HG02885 (cell line): ENCODE data around the gene MCCC2.
"Not testable (repeated sequence)": the region's sequence is repeated elsewhere in the genome, so short reads cannot be mapped to it uniquely, and the experiment has no call there.

Experiments
- ATAC-seq: cut with Tn5 transposase; IDR thresholded peaks from one replicate; pipeline ENCODE4 v1.9.1; 2021; ENCODE audit warnings: mild to moderate bottlenecking; ENCODE audit not compliant: unreplicated experiment, poor library complexity

Gene MCCC2

DNA sequence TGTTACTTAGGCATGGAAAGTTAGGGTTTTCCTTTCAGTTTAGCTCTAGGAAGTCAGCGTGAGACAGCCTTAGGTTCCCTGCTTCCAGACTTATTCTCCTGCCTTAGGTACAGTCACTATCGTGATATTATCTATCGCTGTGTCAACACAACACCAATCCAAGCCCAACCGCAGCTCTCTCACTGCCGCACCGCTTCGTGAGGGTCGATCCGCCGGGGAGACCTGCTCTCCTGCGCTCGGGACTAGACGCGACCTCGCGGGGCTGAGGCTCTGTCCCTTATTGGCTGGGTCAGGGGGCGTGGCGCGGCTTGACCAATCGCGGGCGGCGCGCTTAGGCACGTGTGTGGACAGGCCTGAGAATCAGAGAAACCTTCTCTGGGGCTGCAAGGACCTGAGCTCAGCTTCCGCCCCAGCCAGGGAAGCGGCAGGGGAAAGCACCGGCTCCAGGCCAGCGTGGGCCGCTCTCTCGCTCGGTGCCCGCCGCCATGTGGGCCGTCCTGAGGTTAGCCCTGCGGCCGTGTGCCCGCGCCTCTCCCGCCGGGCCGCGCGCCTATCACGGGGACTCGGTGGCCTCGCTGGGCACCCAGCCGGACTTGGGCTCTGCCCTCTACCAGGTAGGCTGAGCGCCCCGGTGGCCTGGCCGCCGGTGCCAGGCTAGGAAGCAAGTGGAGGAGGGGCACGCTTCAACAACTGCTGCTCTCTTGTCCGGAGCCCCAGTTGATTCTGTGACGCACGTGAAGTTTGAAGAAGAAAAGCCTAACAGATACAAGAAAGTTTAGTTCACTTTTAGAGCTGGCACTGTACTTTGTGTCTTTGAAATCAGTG is at the start of gene MCCC2:
Gene MCCC2, plus strand, starts transcription at position 400 of the 825 bp plus-strand sequence. Its CDS starts 86 bp downstream, at position 486.
- peak; percentile 97 for ATAC-seq

DNA sequence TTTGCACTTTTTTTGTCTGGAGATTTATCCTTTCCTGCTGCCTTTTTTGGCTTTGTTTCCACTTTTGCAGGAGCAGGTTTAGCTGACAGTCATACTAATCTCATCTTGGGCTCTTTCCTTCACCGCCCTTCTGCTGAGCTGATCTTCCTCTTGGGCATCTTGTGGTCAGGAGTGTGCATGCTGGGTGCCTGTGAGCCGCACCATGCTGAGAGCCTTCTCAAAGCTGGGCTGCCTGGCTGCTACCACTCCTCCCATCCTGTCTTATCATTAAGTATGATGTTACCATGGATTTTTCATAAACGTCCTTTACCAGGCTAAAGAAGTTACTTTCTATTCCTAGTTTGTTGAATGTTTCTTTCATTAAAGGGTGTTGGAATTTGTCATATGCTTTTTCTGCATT is 49.5 kb upstream of the MCCC2 start:
- no peak for ATAC-seq

DNA sequence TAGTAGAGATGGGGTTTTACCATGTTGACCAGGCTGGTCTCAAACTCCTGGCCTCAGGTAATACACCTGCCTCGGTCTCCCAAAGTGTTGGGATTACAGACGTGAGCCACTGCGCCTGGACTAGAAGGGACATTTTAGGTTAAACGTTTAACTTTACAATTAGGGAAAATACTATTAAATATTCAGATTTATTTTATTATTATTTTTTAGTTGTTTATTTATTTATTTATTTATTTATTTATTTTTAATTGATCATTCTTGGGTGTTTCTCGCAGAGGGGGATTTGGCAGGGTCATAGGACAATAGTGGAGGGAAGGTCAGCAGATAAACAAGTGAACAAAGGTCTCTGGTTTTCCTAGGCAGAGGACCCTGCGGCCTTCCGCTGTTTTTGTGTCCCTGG is 36.3 kb upstream of the MCCC2 start:
- ATAC-seq: not testable (repeated sequence)

DNA sequence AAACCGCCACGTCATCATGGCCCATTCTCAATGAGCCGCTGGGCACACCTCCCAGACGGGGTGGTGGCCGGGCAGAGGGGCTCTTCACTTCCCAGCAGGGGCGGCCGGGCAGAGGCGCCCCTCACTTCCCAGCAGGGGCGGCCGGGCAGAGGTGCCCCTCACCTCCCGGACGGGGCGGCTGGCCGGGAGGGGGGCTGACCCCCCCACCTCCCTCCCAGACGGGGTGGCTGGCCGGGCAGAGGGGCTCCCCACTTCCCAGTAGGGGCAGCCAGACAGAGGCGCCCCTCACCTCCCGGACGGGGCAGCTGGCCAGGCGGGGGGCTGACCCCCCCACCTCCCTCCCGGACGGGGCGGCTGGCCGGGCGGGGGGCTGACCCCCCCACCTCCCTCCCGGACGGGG is 35.6 kb upstream of the MCCC2 start:
- ATAC-seq: not testable (repeated sequence)

DNA sequence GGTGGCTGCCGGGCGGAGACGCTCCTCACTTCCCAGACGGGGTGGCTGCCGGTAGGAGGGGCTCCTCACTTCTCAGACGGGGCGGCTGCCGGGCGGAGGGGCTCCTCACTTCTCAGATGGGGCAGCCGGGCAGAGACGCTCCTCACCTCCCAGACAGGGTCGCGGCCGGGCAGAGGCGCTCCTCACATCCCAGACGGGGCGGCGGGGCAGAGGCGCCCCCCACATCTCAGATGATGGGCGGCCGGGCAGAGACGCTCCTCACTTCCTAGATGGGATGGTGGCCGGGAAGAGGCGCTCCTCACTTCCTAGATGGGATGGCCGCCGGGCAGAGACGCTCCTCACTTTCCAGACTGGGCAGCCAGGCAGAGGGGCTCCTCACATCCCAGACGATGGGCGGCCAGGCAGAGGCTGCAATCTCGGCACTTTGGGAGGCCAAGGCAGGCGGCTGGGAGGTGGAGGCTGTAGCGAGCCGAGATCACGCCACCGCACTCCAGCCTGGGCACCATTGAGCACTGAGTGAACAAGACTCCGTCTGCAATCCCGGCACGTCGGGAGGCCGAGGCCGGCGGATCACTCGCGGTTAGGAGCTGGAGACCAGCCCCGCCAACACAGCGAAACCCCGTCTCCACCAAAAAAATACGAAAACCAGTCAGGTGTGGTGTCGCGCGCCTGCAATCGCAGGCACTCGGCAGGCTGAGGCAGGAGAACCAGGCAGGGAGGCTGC is 35.0 kb upstream of the MCCC2 start:
- ATAC-seq: not testable (repeated sequence)

DNA sequence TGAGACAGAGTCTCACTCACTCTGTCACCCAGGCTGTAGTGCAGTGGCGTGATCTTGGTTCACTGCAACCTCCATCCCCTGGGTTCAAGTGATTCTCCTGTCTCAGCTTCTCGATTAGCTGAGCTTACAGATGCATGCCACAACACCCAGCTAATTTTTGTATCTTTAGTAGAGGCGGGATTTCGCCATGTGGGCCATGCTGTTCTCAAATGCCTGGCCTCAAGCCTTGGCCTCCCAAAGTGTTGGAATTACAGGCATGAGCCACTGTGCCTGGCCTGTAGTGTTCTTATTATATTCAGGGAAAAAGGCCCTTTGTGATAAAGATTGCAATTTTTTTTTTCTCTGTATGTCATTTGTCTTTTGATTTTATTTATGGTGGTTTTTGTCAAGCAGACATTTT is 24.0 kb upstream of the MCCC2 start:
- ATAC-seq: no peak

DNA sequence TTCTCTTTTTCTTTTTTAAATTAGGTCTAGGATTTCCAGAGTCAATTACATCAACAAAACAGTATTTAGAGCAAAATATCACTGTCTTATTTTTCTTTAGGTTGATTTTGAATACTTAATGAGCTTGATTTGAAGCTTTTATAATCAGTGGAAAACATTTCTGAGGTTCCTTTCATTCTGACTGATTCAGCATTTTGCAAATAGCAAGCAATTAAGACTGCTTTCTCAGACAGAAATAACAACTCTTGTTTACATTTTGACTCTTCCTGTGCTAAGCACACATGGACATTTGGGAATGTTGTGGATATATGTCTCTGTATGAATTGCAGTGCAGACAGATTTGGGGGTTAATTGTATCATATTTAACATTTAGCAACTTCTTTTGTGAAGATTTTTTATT is 22.2 kb upstream of the MCCC2 start:
- ATAC-seq: no peak

DNA sequence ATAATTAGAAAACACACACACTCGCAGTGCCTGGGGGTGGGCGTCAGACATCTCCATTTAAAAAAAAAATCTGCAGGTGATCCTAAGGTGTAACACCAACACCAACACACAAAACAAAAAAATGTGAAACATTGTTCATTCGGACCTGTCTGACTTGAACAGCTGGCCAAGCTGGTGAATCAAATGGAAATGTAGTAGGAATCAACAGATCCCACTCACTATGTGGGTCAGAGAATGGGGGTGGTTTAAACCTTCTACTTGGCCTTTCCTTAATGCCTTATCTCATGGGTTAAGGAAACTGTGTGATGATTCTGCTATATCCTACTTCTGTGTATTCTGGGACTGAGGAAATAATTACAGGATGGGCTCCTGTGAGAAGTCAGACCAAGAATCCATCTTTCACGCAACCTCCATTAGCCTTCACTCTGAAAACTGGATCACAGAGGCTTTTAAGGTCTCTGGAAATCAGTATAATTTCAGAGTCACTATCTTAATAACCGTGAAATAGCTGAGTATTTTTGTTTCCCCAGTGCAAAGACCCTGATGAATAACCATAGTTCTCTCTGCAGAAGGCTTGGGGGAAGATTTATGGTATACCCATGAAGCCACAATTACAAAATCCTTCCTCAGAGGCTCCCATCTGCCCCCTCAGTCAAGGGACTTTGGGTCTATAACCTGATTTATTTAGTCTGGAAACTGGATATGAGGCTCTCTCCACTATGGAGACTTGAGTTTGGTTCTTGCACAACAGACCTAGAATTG is 17.2 kb upstream of the MCCC2 start:
- ATAC-seq: no peak

DNA sequence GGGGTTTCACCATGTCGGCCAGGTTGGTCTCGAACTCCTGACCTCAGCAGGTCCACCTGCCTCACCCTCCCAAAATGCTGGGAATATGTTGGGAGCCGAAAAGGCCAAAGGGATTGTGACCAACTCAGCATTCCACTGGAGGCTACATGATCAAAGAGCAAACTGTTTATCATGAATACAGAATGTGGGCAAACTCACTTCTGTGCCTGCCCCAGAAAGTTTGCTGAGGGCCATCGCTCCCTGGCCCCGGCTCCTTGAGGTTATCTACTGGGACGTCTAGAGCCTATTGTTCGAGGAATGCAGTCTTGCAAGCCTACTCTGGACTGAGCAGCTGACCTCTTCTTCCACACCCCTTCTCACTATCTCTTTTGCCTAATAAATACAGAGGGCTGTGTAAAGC is 15.3 kb upstream of the MCCC2 start:
- ATAC-seq: not testable (repeated sequence)

DNA sequence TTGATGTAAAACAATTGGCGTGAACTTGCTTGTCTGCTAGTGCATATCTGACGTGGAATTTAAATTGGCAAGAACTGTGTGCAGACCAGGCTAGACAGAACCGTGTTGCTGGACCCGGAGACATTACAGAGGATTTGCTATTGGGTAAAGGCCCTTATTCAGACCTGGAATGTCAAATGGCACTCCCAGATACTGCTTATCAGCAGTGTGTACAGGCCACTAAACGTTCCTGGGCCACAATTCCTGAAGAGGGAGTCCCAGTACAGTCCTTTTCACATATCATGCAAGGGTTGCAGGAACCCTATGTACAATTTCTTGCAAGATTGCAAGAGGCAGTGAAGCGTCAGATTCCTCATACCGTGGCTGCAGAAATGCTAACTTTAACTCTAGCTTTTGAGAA is 13.5 kb upstream of the MCCC2 start:
- ATAC-seq: no peak

DNA sequence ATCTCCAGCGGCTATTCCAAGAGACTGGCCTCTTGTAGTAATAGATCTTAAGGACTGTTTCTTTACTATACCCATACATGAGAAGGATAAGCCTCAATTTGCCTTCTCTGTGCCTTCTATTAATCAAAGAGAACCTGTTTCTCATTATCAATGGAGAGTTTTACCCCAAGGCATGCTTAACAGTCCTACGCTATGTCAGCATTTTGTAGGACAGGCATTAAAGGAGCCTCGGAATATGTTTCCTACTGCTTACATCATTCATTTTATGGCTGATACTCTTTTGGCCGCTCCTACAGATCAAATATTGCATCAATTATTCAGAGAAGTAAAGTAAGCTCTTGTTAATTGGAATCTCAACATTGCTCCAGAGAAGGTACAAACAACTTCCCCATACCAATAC is 11.6 kb upstream of the MCCC2 start:
- not testable (repeated sequence) for ATAC-seq

DNA sequence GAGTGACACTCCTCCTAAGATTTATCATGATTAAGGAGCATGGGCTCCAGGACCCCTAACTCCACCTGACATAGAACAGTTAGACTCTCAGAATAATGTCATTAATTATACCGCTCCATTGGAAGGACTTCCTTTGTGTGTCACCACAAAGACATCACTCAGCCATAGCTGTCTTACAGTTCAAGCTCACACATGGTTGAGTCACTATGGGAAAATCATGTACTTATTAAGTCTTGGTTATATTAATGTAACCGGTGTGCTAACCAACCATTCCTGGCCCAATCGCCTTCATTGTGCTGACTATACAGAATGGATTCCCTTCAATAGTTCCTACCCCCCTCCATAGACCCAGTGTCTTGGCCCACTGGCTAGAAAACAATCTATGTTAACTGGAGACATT is 10.9 kb upstream of the MCCC2 start:
- no peak for ATAC-seq

DNA sequence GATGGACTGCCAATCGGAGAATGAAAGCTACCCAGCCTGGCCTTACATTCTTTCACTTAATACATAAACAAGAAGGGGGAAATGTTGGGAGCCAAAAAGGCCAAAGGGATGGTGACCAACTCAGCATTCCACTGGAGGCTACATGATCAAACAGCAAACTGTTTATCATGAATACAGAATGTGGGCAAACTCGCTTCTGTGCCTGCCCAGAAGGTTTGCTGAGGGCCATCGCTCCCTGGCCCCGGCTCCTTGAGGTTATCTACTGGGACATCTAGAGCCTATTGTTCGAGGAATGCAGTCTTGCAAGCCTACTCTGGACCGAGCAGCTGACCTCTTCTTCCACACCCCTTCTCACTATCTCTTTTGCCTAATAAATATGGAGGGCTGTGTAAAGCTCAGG is 9.3 kb upstream of the MCCC2 start:
- not testable (repeated sequence) for ATAC-seq

DNA sequence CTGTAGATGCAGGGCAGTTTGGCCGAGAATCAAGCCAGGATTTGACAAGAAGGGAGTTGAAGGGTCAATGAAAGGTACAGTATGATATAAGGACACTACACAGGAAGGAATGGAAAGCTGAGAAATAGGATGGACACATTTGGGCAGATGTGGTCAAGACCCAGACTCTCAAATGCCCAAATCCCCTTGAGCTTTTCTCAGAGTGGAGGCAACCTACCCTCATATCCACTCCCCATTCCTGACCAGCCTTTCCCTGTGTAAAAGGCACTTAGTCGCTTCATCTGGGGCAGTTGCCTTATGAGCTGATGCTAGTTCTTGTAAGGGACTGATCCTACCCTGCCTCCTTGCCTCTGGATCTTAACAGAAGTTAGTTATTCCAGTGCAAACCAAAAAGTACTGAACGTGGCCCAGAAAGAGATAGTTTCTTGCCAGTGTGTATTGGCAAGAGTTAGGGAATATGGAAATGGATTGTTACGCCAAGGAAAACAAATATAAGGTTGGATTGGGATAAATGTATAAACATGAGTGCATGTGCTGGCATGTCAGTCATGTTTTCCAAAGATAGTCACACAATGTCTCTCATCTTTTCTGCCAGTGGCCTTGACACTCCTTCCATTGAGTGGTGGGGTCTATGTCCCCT is 4.1 kb upstream of the MCCC2 start:
- ATAC-seq: no peak

DNA sequence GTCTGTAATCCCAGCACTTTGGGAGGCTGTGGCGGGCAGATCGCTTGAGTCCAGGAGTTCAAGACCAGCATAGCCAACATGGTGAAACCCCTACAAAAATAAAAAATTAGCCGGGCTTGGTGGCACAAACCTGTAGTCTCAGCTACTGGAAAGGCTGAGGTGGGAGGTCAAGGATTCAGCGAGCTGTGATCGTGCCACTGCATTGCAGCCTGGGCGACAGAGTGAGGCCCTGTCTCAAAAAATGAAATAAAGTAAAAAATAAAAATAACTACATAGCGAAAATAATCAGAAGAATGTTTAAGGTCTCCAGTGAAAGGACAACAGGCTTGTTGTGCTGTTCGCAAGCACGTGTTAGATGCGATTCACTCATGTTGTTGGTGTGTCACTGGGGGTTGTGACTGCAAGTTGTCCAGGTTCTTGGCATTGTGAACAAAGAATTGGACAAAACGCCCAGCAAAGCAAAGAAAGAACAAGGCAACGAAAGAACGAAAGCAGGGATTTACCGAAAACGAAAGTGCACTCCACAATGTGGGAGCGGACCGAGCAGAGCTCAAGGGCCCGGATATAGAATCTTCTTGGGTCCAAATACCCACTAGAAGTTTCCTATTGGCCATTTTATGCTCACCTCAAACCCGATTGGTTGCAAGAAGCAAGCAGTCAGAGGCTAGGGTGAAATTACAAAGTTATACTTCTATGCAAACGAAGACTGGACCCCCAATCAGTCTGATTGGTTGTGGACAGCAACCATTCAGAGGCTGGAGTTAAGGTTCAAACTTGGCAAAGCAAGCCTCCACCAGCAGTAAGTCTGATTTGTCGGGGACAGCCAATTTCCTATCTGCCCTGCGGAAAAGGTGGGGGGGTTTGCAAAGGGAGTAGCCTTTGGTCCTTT is 844 bp upstream of the MCCC2 start:
- ATAC-seq: no peak

DNA sequence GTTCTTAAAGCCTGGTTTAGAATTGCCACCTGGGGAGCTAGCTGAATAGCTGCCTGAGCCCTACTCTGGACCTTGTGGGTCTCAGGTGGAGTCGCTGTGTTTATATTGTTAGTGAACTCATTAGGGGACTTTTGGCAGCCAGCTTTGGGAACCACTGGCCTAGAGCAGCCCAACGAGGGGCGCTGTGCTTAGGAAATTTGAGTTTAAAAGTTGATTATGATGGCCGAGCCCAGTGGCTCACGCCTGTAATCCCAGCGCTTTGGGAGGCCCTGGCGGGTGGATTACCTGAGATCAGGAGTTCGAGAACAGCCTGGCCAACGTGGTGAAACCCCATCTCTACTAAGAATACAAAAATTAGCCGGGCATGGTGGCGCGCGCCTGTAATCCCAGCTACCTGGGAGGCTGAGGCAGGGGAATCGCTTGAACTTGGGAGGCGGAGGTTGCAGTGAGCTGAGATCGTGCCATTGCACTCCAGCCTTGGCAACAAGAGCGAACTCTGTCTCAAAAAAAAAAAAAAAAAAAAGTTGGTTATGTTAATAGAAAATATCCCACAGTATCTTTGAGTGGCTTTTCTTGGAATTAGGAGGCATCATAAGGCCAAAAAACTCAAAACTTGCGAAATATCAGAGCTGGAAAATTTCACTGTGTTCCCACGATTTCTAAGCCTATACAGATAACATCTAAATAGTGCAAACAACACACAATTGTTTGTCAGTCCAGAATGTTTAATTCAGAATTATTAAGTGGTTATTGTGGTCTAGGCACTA is 809 bp downstream of the MCCC2 start:
- ATAC-seq: peak; percentile 10

DNA sequence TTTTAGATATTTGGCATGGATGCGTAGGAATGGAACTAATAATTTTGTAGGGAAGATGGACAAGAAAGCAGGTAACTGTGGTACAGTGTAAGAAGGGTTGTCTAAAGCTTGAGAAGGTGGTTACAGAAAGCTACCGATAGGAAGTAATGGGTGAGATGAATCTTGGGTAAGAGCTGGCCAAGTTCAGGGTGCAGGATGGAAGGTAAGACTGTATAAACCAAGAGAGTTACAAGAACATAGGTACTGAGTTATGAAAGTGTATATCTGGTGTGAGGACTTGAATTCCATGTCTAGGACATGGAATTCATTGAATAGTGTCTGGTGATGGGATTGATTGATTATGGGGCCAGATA is 1.4 kb downstream of the MCCC2 start:
- no peak for ATAC-seq

DNA sequence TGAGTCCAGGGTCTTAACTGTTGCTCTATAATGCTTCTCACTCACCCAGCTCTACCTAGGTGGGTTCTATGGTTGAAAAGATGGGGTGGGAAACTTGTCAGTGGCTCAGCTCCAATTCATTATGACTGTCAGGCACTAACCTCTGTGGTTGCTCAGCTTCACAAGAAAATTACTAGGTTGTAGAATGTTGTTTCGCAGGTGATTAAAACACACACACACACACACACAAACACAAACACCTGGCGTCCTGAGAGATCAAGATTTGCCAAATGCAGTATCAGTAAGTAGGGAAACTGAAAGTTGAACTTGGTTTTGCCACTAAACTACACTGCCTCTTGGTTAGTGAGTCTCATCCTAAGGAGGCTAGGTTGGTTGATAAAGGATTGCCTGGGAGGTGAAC is 2.8 kb downstream of the MCCC2 start:
- ATAC-seq: no peak

DNA sequence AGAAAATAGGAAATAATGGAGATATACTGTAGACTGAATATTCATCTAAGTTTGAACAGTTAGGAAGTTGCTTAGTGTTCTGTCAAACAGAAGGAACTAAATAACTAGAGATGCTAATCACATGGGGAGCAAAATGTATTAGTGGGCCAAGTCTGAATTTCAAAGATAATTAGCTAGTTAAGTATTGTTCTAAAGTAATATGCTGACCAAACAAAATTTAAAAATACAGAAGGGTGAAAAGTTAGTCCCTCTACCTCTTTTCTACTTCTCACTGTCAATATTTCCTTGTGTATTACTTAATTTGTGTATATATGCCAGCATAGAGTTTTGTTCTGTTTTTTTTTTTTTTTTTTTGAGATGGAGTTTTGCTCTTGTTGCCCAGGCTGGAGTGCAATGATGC is 4.0 kb downstream of the MCCC2 start:
- ATAC-seq: no peak
